Hematopoietic multipotent progenitor cell treated with erythropoietin and hydrocortisone succinate and interleukin-3 and kit ligand, for 15 days (in vitro differentiated cells): Measurements from ENCODE around the gene SAMD7.

Source experiments
- DNase-seq: peaks from one replicate; pipeline ENCODE4 v3.0.0-alpha.2; 2015; ENCODE audit warnings: low spot score

The SAMD7 gene

DNA sequence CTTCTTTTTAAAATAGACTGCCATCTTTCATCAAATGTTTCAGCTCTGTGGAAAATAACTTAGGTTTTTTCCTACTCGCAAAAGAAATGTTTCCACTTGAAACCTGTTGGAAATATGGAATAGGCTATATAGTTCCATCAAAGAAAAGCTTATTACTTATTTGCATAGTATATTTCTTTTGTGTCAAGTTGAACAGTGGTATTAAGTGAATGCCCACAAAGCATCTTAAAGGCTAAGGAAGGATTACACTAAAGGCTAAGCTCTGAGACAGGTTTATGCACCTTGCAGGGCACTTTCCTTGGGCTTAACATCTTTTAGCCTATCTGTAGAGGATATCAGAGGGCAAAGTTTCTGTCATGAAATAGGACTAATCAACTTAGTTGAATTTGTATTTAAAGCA is at the start of gene SAMD7:
SAMD7 (plus strand) TSS at position 301 of the 400 bp plus-strand sequence. CDS start 7,927 bp downstream, outside the sequence.
- no peak for DNase-seq

- DNase-seq: no peak
Observed at GRCh38 chr3:169861871-169862270, 49.5 kb upstream of the SAMD7 start.

GRCh38 chr3:169863458-169863899 is 47.9 kb upstream of the SAMD7 start:
- peak; percentile 86 for DNase-seq

DNA sequence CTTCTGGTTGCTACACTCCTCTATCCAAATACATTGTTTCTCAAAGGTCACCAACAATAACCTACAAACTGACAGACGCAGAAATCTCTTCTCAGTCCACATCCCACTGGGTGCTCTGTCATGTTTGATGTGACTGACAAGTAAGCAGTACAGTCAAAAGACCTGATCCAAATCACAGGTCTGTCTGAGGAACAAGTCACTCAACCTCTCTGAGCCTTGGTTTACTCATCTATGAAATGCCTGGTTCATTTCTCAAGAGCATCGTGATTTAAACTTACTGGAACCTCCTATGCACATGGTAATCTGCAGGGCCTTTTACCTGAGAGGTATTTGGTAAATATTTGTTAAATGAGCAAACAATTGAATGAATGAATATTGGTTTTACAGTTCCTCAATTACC is 47.1 kb upstream of the SAMD7 start:
- no peak for DNase-seq

DNA sequence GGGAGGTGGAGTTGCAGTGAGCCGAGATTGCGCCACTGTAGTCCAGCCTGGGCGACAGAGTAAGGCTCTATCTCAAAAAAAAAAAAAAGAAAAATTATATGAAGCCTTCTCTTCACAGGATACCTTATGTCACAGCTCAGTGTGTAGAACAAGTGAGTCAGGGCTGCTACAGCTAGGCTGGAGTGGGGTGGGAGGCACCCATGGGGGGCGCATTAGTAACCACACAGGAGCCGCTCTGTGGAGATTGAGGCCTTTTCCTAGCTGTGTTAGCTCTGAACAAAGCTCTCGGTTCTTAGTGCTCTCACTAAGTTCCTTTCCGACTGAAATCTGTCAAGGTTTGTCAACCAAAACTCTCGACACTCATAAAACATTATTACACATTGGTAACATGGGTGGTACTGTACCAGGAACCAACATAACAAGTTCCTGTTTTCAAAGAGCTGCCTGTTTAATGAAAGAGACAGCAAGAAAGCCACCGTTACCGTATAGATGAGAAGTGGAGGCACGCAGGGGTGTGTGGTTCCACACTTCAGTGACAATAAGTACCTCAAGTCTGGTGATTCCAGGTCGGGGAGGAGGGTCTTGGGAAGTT is 46.1 kb upstream of the SAMD7 start:
- no peak for DNase-seq

DNA sequence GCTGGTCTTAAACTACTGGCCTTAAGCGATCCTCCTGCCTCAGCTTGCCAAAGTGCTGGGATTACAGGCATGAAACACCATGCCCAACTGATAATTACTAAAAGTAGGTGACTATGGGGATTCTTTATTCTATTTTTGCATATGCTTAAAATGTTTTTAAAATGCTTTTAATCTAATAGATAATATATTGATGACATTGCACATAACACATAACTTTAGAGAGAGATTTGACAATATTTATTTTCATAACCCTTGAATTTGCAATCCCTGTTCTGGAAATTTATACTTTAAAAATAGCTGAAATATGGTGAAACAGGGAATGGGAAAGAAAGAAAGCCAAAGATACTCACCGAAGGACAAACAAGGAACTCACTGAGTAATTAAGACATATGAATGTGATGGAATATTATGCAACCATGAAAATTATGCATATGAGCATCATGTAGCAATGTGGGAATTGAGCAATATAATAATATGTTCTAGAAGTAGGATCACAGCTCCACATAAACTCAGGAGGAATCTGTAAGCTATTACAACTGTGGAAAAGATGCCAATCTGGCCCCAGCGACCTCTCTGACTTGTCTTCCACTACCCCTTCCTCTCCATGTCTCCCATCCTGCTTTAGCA is 43.7 kb upstream of the SAMD7 start:
- DNase-seq: no peak

DNA sequence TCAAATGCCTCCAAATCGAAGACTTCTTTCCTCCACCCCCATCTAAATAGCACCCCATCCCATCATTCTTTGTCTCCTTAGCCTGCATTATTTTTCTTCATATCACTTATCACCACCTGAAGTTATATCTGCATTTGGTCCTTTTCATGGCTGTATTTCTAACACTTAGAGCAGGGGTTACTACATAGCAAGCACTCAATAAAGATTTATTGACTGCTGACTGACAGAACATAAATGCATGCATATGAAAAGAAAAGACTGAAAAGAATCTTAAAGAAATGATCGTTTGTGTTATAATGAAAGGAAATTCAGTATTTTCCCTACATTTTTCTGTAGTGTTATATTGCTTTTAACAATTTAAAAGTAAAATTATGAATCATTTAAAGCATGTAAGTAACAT is 43.0 kb upstream of the SAMD7 start:
- DNase-seq: no peak

DNA sequence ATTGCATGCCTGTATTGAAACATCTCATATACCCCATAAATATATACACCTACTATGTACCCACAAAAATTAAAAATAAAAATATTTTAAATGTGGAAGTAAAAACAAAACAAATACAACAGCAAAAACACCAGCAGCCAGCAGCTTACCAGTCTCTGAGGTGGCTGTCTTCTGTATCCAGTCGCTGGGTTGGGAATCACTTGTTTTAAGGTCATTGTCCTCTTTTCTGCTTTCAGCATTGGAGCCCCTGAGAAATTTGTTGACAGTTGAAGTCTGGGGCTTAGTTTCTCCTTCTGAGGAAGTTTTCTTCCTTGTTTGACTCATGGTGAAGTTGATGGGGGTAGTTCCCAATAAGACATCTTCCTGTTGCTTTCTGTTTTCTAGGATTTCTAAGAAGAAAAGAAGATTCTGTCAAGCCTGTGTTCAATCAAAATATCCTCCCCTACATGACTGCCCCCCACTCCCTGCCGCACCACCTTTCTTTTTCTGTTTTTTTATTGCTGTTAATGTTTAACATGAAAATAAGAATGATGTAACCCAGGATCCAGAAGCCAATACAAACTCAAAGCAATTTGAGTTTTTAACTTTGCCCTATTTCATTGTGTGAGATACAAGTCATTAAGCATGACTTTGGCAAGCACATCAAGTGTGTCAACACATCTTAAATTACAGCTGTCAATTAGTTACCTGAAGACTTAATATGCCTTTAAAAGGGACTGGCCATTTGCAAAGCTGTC is 41.7 kb upstream of the SAMD7 start, which contains the start of gene LRRC31:
LRRC31 (minus strand) TSS at position 452 of the 737 bp plus-strand sequence; CDS start at position 324, 128 bp downstream.
- DNase-seq: no peak

DNA sequence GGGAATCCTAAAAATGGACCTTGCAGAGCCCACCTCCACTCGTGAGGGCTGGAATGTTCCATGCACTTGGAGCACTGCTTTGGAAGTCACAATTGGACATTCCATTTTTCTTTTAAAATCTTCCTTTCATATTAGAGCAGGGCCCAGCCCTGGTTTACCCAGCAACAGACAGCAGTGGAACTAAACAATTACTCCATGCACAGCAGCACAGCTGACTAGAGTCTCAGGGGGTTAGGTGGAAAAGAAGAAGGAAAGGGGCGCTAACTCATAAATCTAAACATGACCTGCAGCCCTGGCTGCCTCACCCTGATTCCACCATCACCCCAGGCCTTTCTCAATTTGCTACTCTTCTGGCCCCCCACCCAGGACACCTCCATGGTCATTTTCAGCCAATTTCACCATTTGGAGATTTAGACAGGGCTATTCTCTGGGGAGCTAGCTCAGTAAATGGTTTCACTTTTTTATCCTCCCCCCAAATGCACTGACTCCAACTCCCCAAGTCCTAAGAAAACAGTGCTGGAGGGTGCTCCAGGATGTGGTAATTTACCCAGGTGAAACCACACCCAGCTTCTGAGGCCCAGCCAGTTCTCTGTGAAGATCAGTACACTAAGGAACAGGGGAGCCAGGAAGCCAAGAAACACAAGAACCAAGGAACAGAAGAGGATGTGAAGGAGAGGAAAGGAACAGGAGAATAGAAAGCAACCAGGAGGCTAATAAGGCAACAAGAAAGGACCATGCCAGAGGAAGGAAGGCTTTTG is 40.1 kb upstream of the SAMD7 start:
- no peak for DNase-seq

DNA sequence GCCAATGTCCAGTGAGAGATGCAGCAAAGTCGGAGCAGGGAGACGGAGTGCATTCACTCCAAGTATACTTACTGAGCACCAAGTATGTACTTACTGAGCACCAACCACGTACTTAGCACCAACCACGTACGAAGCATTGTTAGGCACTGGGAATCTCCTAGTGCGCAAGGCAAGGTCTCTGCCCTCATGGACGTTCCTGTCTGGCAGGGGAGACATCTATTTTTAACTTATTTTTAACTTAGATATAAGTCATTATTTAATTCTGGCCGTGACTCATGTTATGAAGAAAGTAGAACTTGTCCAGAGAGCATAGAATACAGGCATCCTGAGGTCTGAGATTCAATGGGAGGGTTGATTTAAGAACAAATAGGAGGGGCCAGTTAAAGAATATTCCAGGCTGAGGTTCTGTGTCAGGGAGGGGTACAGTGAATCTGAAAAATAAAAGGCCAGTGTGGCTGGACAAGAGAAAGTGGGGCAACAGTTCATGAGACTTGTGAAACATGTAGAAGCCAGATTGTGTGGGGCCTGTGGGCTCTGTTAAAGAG is 32.3 kb upstream of the SAMD7 start:
- no peak for DNase-seq

DNA sequence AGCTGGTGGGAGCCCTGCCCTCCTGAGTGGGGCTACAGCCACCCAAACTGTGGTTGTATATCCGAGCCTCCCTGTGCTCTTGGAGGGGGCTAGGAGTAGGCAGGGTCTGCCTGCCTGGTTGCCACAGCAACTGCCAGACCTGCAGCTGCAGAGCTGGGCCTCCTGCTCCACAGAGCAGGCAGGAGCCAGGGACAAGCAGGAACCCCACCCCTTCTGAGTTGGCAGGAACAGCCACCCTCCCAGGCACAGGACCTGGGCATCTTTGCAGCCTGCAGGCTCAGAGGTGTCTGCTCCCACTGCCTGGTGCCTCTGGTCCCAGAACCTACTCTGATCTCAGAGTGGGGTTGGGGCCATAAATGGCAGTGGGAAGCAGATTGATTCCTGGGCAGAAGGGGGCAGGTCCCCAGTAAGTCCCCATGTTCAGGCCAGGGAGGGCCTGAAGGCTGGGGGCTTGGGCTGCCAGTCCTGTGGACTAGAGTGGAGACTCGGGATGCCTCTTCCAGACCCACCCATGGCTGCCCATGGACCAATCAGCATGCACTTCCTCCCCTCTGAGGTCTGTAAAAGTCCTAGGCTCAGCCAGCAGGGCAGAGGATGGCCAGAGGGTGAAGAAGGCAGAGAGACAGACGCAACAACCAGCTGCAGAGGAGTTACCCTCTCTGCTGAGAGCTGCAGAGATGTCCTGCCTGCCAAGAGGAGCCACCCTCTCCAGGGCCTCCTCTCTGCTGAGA is 31.4 kb upstream of the SAMD7 start:
- DNase-seq: no peak

GRCh38 chr3:169880576-169881250 is 30.7 kb upstream of the SAMD7 start:
- no peak for DNase-seq

- DNase-seq: no peak
Observed at GRCh38 chr3:169886671-169887070, 24.7 kb upstream of the SAMD7 start.

- DNase-seq: no peak
Observed at GRCh38 chr3:169891886-169892285, 19.5 kb upstream of the SAMD7 start.

DNA sequence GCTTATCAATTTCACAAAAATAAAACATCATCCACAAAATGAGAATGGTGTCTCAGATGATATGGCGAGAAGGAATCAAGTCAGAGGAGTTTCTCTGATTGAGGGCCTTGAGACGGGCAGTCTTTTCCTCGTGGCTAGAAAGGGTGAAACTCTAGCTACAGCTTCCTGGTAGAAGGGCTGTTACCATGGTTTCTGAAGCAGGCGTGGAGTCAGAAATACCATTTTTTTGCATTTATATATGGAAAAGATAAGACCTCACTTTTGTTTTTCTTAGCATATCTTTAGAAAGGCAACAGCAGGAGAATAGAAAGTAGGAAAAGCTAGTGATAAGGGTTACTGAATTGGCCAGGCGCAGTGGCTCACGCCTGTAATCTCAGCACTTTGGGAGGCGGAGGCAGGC is 17.3 kb upstream of the SAMD7 start:
- no peak for DNase-seq

GRCh38 chr3:169895072-169895471 is 16.3 kb upstream of the SAMD7 start:
- no peak for DNase-seq

DNA sequence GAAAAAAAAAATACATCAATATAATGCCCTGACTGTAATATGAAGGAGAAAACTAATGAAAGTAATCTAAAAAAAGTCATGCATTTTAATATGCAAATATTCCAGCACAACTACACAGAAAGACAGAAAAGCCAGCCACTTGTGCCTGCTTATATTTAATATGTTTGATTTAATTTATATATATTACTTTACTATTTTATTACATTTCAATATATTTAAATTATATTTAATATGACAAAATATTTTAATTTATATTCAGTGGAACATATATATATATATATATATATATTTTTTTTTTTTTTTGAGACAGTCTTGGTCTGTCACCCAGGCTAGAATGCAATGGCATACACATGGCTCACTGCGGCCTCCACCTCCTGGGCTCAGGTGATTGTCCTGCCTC is 14.1 kb upstream of the SAMD7 start:
- no peak for DNase-seq

DNA sequence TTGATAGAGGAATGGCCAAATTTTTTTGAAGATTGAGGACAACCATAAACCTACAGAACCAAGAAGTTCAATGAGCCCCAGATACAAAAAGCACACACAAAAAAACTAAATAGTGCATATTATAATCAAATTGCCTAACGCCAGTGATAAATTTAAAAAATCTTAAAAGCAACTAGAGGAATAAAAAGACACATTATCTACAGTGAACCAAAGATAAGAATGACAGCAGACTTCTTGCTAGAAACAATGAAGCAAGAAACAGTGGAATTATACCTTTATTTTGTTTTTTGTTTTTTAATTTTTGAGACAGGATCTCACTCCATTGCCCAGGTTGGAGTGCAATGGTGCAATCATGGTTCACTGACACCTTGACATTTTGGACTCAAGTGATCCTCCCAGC is 9.9 kb upstream of the SAMD7 start:
- no peak for DNase-seq

GRCh38 chr3:169905404-169905803 is 6.0 kb upstream of the SAMD7 start:
- no peak for DNase-seq

- no peak for DNase-seq
Observed at GRCh38 chr3:169907476-169907875, 3.9 kb upstream of the SAMD7 start.

GRCh38 chr3:169907944-169908343 is 3.4 kb upstream of the SAMD7 start:
- no peak for DNase-seq
